B cell (primary cell): Measurements from ENCODE around the gene COLEC12.

Experiments used
- EZH2 ChIP-seq: IDR thresholded peaks from 2 replicates; pipeline ENCODE4 v1.6.1; 2012; ENCODE audit warnings: borderline replicate concordance, low read depth, mild to moderate bottlenecking, moderate library complexity, low read length; ENCODE audit not compliant: insufficient read depth, poor library complexity, severe bottlenecking
- TF ChIP-seq, protein P1 (sequence below): fragments of 200-600 bp; IDR thresholded peaks from one replicate; pipeline ENCODE4 v1.8.0; 2022; ENCODE audit warnings: antibody characterized with exemption, mild to moderate bottlenecking

DNA sequence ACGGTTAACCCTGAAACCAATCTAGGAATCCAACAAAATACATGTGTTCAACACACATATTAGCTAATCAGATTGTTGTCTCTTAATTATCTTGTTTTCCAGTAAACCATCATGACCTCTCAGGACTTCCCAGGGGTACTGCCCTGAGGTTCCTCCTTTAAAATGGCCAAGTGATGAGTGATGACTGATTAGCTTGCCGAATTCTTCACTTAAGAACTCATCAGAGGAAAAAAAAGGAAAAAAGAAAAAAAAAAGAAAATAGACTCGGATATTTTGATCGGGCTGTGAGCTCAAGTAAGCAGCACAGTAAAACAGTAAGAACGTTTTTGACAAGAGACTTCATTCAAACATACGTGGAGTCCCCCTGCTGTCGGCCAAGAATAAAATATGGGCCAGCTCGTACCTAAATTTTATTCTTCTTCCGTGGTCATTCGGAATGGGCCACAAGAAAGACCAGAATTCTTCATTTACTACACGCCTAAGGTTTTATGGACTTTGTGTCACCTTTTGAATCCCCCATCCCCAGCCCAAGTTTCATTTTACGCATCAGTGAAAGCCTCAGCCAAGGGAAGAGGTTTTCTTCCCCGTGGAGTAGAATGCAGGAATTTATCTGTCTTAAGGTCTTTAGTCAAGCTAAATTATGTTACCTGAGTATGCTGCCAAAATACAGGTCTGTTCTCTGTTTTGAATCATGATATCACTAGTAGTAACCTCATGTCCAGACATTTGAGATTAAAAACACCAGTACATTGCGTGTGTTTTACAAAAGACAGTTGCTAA is 40.5 kb downstream of the COLEC12 start:
- TF ChIP-seq, protein P1, sequence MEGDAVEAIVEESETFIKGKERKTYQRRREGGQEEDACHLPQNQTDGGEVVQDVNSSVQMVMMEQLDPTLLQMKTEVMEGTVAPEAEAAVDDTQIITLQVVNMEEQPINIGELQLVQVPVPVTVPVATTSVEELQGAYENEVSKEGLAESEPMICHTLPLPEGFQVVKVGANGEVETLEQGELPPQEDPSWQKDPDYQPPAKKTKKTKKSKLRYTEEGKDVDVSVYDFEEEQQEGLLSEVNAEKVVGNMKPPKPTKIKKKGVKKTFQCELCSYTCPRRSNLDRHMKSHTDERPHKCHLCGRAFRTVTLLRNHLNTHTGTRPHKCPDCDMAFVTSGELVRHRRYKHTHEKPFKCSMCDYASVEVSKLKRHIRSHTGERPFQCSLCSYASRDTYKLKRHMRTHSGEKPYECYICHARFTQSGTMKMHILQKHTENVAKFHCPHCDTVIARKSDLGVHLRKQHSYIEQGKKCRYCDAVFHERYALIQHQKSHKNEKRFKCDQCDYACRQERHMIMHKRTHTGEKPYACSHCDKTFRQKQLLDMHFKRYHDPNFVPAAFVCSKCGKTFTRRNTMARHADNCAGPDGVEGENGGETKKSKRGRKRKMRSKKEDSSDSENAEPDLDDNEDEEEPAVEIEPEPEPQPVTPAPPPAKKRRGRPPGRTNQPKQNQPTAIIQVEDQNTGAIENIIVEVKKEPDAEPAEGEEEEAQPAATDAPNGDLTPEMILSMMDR, result no peak
- no peak for TF ChIP-seq EZH2
